EL (cell line): ENCODE data around the gene SRD5A1.
A peak's percentile ranks its signal among the peaks of the same experiment; 100 is the strongest.

Experiments used
- DNase-seq: peaks from one replicate; pipeline ENCODE4 v3.0.0-alpha.2; 2016

The SRD5A1 gene

GRCh38 chr5:6632888-6633468, at the start of gene SRD5A1, which contains the start of gene NSUN2:
TSS of gene SRD5A1 (plus strand) at chr5:6633440. CDS start at chr5:6633577, 137 bp downstream.
TSS of gene NSUN2 (minus strand) at chr5:6633044. CDS start at chr5:6632979, 65 bp downstream.
- peak; percentile 90 for DNase-seq

GRCh38 chr5:6584101-6584645, 49.1 kb upstream of the SRD5A1 start:
- DNase-seq = no peak

- DNase-seq = no peak
Observed at GRCh38 chr5:6584727-6585126, 48.5 kb upstream of the SRD5A1 start.

- no peak for DNase-seq
Observed at GRCh38 chr5:6585168-6585567, 48.1 kb upstream of the SRD5A1 start.

GRCh38 chr5:6585939-6586646, 47.1 kb upstream of the SRD5A1 start:
- no peak for DNase-seq

- DNase-seq = no peak
Observed at GRCh38 chr5:6586647-6587042, 46.6 kb upstream of the SRD5A1 start.

GRCh38 chr5:6587171-6587570, 46.1 kb upstream of the SRD5A1 start:
- no peak for DNase-seq

- no peak for DNase-seq
Observed at GRCh38 chr5:6590581-6590980, 42.7 kb upstream of the SRD5A1 start.

GRCh38 chr5:6591671-6592288, 41.5 kb upstream of the SRD5A1 start:
- DNase-seq = no peak

- DNase-seq = peak; percentile 51
Observed at GRCh38 chr5:6592601-6593000, 40.6 kb upstream of the SRD5A1 start.

GRCh38 chr5:6593148-6594016, 39.9 kb upstream of the SRD5A1 start:
- DNase-seq = no peak

GRCh38 chr5:6594066-6594465, 39.2 kb upstream of the SRD5A1 start:
- no peak for DNase-seq

- no peak for DNase-seq
Observed at GRCh38 chr5:6595405-6595804, 37.8 kb upstream of the SRD5A1 start.

GRCh38 chr5:6596388-6596787, 36.9 kb upstream of the SRD5A1 start:
- DNase-seq = no peak

- DNase-seq = no peak
Observed at GRCh38 chr5:6597557-6597956, 35.7 kb upstream of the SRD5A1 start.

- DNase-seq = no peak
Observed at GRCh38 chr5:6598351-6598900, 34.8 kb upstream of the SRD5A1 start.

- DNase-seq = no peak
Observed at GRCh38 chr5:6599739-6600138, 33.5 kb upstream of the SRD5A1 start.

- no peak for DNase-seq
Observed at GRCh38 chr5:6601271-6601670, 32.0 kb upstream of the SRD5A1 start.

GRCh38 chr5:6601816-6602215, 31.4 kb upstream of the SRD5A1 start:
- no peak for DNase-seq

GRCh38 chr5:6602441-6602840, 30.8 kb upstream of the SRD5A1 start:
- DNase-seq = no peak

- DNase-seq = no peak
Observed at GRCh38 chr5:6603643-6604042, 29.6 kb upstream of the SRD5A1 start.

GRCh38 chr5:6604341-6604740, 28.9 kb upstream of the SRD5A1 start:
- no peak for DNase-seq

- no peak for DNase-seq
Observed at GRCh38 chr5:6604946-6605345, 28.3 kb upstream of the SRD5A1 start.
